ENCODE measurements around the gene TBC1D25.

- TF ChIP-seq CTCF (conservative IDR thresholded peaks at IDR 0.05; ENCODE audit: low read length) (no peak), EZH2phosphoT487 (IDR thresholded peaks at IDR 0.05; ENCODE audit: borderline replicate concordance, low read depth, low read length) (no peak)
These were observed 36.6 kb downstream of the TBC1D25 start for GRCh38 chrX:48576108-48576507.

All from OCI-LY7 (cell line).